Smooth muscle cell (in vitro differentiated cells): Measurements from ENCODE around the gene PLAC1. TPM values are rescaled to one million over a fixed set of nuclear protein-coding genes. Genes with fewer than 3 reads are reported as not detected.

ENCODE experiments used
- DNase-seq: peaks from one replicate; lab custom pipeline; 2025; ENCODE audit not compliant: unreplicated experiment; lab: John Stamatoyannopoulos, UW
- H2AFZ ChIP-seq: fragments of 200-600 bp; sonication (generic); 2 replicates; pipeline ENCODE4 v1.6.0; 2016; ENCODE audit warnings: antibody characterized with exemption, low read depth, mild to moderate bottlenecking
- H3F3A ChIP-seq: fragments of 200-600 bp; sonication (generic); 2 replicates; pipeline ENCODE4 v1.6.0; 2017; ENCODE audit warnings: antibody characterized with exemption, low read depth
- H3K27ac ChIP-seq: fragments of 200-600 bp; sonication (generic); 2 replicates; pipeline ENCODE4 v1.5.1; 2016; ENCODE audit warnings: low read depth, mild to moderate bottlenecking
- H3K27me3 ChIP-seq: fragments of 200-600 bp; sonication (generic); 2 replicates; pipeline ENCODE4 v1.6.1; 2016; ENCODE audit warnings: low read depth, mild to moderate bottlenecking
- H3K36me3 ChIP-seq: fragments of 200-600 bp; sonication (generic); 2 replicates; pipeline ENCODE4 v1.5.1; 2016; ENCODE audit warnings: low read depth
- H3K4me1 ChIP-seq: fragments of 200-600 bp; sonication (generic); 2 replicates; pipeline ENCODE4 v1.5.1; 2016; ENCODE audit warnings: low read depth
- H3K4me2 ChIP-seq: fragments of 200-600 bp; sonication (generic); 2 replicates; pipeline ENCODE4 v1.6.0; 2016; ENCODE audit warnings: mild to moderate bottlenecking
- H3K4me3 ChIP-seq: fragments of 200-600 bp; sonication (generic); 2 replicates; pipeline ENCODE4 v1.5.1; 2016; ENCODE audit warnings: mild to moderate bottlenecking
- H3K79me2 ChIP-seq: fragments of 200-600 bp; sonication (generic); 2 replicates; pipeline ENCODE4 v1.6.0; 2016; ENCODE audit warnings: low read depth, mild to moderate bottlenecking
- H3K9ac ChIP-seq: fragments of 200-600 bp; sonication (generic); 2 replicates; pipeline ENCODE4 v1.6.0; 2016; ENCODE audit warnings: low read depth
- H3K9me3 ChIP-seq: fragments of 200-600 bp; sonication (generic); replicated peaks from 2 replicates; pipeline ENCODE4 v1.5.1; 2016; ENCODE audit warnings: low read depth
- H4K20me1 ChIP-seq: fragments of 200-600 bp; sonication (generic); 2 replicates; pipeline ENCODE4 v1.6.0; 2016; ENCODE audit warnings: low read depth
- CTCF ChIP-seq: fragments of 200-600 bp; sonication (generic); IDR thresholded peaks from 2 replicates; pipeline ENCODE4 v1.5.1; 2017; ENCODE audit warnings: borderline replicate concordance, mild to moderate bottlenecking, antibody characterized with exemption; ENCODE audit not compliant: insufficient read depth, poor library complexity, severe bottlenecking
- WGBS: methylation state at CpG from one replicate; pipeline ENCODE4 v1.1.7; 2016; ENCODE audit warnings: low lambda C conversion rate; 5-methylcytosine and 5-hydroxymethylcytosine counted together
- polyA plus RNA-seq: library from polyadenylated mRNA; unstranded; fragments of >200 nt; fragmentation: Nextera tagmentation; extraction: Ambion mirVana; gene quantifications from 2 replicates; pipeline ENCODE4 v1.2.1, GENCODE V29; 2016
- total RNA-seq: library from RNA; depleted of rRNA; stranded (reverse); fragments of >200 nt; gene quantifications from 2 replicates; pipeline ENCODE4 v1.2.3, GENCODE V29; 2014

The PLAC1 gene
- total and polyA plus RNA-seq, 2 experiments from 2014 or later, result 0.31 to 1.1 TPM

- no peak overlapping the region for H3K4me2 ChIP-seq
- no peaks in the 10 kb centered on the region for H3K27me3 ChIP-seq
- H3K4me1 ChIP-seq, result no peaks in the 10 kb centered on the region
- DNase-seq, result no peak
- no peaks in the 10 kb centered on the region for H3K79me2 ChIP-seq
- no peak overlapping the region for H3K4me3 ChIP-seq
- 61% methylated on average over 5 of the region's 5 CpGs for WGBS
- no peak overlapping the region for H2AFZ ChIP-seq
- H3K9me3 ChIP-seq, result no peaks in the 10 kb centered on the region
- TF ChIP-seq CTCF, result no peak
- H3K36me3 ChIP-seq, result no peaks in the 10 kb centered on the region
- H3K9ac ChIP-seq, result no peak overlapping the region
- H3F3A ChIP-seq, result peaks cover 5% of the 10 kb centered on the region
- H3K27ac ChIP-seq, result no peak overlapping the region
- H4K20me1 ChIP-seq, result no peaks in the 10 kb centered on the region
These were observed 21.4 kb downstream of the PLAC1 start for GRCh38 chrX:134636851-134637250.

GRCh38 chrX:134634691-134635090 is 23.6 kb downstream of the PLAC1 start:
- H3K4me1 ChIP-seq, result no peaks in the 10 kb centered on the region
- H3K27me3 ChIP-seq, result no peaks in the 10 kb centered on the region
- no peak overlapping the region for H3K4me2 ChIP-seq
- no peaks in the 10 kb centered on the region for H3K79me2 ChIP-seq
- WGBS, result 41% methylated on average over 5 of the region's 5 CpGs
- DNase-seq, result no peak
- no peak for TF ChIP-seq CTCF
- no peak overlapping the region for H3K4me3 ChIP-seq
- H3K27ac ChIP-seq, result no peak overlapping the region
- no peak overlapping the region for H2AFZ ChIP-seq
- no peaks in the 10 kb centered on the region for H3K36me3 ChIP-seq
- H3K9ac ChIP-seq, result no peak overlapping the region
- no peaks in the 10 kb centered on the region for H4K20me1 ChIP-seq
- peaks cover 5% of the 10 kb centered on the region for H3F3A ChIP-seq
- no peaks in the 10 kb centered on the region for H3K9me3 ChIP-seq

- no peak overlapping the region for H3K4me2 ChIP-seq
- H3F3A ChIP-seq, result peaks cover 5% of the 10 kb centered on the region
These were observed 24.4 kb downstream of the PLAC1 start for GRCh38 chrX:134633832-134634231.

More at GRCh38 chrX:134633832-134634231, 24.4 kb downstream of the PLAC1 start:
- Histone ChIP-seq H3K36me3 (no peaks in the 10 kb centered on the region), H3K27ac (no peak overlapping the region), H3K27me3 (no peaks in the 10 kb centered on the region), H3K9me3 (no peaks in the 10 kb centered on the region), H4K20me1 (no peaks in the 10 kb centered on the region), H3K4me3 (no peak overlapping the region), H3K4me1 (no peaks in the 10 kb centered on the region), H3K79me2 (no peaks in the 10 kb centered on the region), H3K9ac (no peak overlapping the region), H2AFZ (no peak overlapping the region)
- TF ChIP-seq CTCF, result no peak
- DNase-seq, result no peak
